Esophagus squamous epithelium (tissue), 4 donors: ENCODE results near the gene FEM1C.

ENCODE experiments used
- CTCF ChIP-seq, 6 experiments: fragments of 450-650 bp in 4 of 6; fragments of 200-600 bp in 2 of 6; sonication (generic) in 2 of 6; IDR thresholded peaks; one replicate each; pipeline ENCODE4 v1.5.1; 2016 to 2019; ENCODE audit warnings: antibody characterized with exemption in 6 of 6, mild to moderate bottlenecking in 4 of 6, moderate library complexity in 4 of 6
- POLR2A ChIP-seq, 4 donors: fragments of 450-650 bp; IDR thresholded peaks; one replicate each; pipeline ENCODE4 v1.6.1; 2017; ENCODE audit warnings: antibody characterized with exemption in 4 of 4, mild to moderate bottlenecking in 4 of 4, moderate library complexity in 3 of 4

GRCh38 chr5:115583474-115583873 is 38.9 kb upstream of the FEM1C start:
- TF ChIP-seq POLR2A (IDR thresholded peaks at IDR 0.05) = no peak
- TF ChIP-seq CTCF (IDR thresholded peaks at IDR 0.05) = no peak
